G401 (cell line): ENCODE data around the gene TMPRSS3. TPM values are rescaled to one million over a fixed set of nuclear protein-coding genes. Genes with fewer than 3 reads are reported as not detected.

ENCODE experiments used
- DNase-seq: peaks from one replicate; pipeline ENCODE4 v3.0.0-alpha.2; 2015; ENCODE audit warnings: low spot score
- in situ Hi-C: cut with HindIII; loops from 2 replicates; pipeline ENCODE4 v1.10.0; 2016; ENCODE audit warnings: low sequenced_read_pairs, mixed read lengths
- total RNA-seq: library from RNA; depleted of rRNA; stranded (reverse); fragments of >200 nt; shearing (Covaris generic); gene quantifications from 2 replicates; pipeline ENCODE4 v1.2.3, GENCODE V29; 2014; rRNA removed

The TMPRSS3 gene
- total RNA-seq, 1 experiment from 2014 or later = not detected

DNA sequence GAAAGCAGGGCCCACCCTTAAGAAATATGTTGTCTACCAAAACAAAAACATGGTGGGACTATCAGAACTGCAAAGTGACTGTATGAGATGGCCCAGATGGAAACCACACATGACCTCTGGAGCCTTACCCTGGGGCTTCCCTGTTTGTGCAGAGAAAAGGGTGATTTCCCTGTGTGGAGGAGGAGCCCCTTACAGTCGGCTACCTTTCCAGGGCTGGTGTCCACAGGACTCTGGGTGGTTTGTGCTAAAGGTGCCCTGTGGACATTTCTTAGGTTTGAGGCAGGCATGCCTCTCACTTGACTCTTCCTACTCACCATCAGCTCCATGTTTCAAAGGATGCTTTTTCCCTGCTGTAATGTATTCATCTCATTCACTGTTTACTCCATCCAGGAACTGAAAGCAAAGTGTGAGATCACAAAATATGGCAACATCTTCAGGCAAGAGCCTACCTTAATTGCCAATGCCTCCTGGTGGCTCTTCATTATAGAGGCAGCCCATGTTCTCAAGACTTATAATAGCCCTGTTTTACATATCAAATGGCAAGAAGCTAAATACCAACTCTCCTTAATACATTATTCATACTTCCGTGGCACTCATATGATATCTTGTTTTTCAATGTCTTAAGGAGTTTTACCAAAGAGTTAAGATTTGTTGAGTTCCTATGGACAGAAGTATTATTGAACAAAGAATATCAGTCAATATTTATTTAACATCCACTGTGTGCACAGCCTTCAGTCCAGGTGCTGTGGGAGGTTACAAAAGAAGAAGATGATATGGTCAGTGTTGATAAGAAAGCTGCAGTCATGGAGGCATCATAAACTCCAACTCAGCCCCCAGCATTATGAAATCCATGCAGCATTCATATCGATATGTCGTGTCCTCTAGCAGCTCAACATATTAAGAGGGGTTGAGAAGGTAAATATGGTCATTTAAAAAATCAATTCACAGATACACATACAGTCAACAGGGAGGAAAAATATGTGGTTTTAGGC, 65.2 kb downstream of the TMPRSS3 start:
- in situ Hi-C loops = no loop called here
- DNase-seq = no peak

DNA sequence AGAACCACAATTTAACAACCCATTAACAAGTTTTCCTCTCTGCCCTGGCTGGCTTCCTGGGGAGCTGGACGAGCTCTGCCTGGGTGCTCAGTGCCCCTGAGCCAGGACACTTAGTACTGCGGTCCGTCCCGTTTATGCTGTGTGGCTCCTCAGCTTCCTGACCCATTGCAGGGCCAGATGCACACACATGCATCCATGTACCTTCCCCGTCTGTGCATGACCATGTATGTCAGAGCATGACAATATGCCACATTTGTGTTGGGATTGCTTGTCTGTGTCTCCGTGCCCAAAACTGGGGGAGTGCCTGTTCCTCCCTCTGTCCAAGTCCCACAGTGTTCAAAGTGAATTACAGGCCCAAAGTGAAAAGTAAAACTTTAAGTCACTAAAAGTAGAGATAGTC, 71.0 kb downstream of the TMPRSS3 start:
- in situ Hi-C loops = no loop called here
- no peak for DNase-seq

Other genes starting within 250 kb of the TMPRSS3 start
- gene ABCG1, start 176.9 kb downstream of the TMPRSS3 start, total RNA-seq = 2.0 and 6.0 TPM in 2 replicates
- gene TFF3, start 80.6 kb downstream of the TMPRSS3 start, total RNA-seq = not detected in 2 replicates
- gene TFF2, start 45.1 kb downstream of the TMPRSS3 start, total RNA-seq = not detected in 2 replicates
- not detected in 2 replicates for gene TFF1, start 29.5 kb downstream of the TMPRSS3 start, total RNA-seq
- not detected in 2 replicates for gene UBASH3A, start 7.8 kb upstream of the TMPRSS3 start, total RNA-seq
- 0.41 TPM in 1 of 2 replicates, not detected in the other for gene RSPH1, start 100.2 kb upstream of the TMPRSS3 start, total RNA-seq
- gene SLC37A1, start 117.8 kb upstream of the TMPRSS3 start, total RNA-seq = 0.37 and 0.86 TPM in 2 replicates